Mesenchymal stem cell (in vitro differentiated cells and primary cell): Measurements from ENCODE around the gene SYNPO.

ENCODE experiments used
- DNase-seq: peaks from one replicate; pipeline ENCODE4 v3.0.0-alpha.2; 2013
- H2AFZ ChIP-seq: one replicate; pipeline ENCODE4 v1.6.1; 2013; ENCODE audit warnings: low read depth, mild to moderate bottlenecking, control low read depth, inconsistent platforms, low read length, moderate library complexity
- H2AK5ac ChIP-seq: 2 replicates; pipeline ENCODE4 v1.6.1; 2013; ENCODE audit warnings: low read length, moderate library complexity, mild to moderate bottlenecking, inconsistent platforms; ENCODE audit not compliant: severe bottlenecking
- H2BK120ac ChIP-seq: one replicate; pipeline ENCODE4 v1.6.1; 2013; ENCODE audit warnings: low read depth, mild to moderate bottlenecking, inconsistent platforms, low read length, moderate library complexity
- H2BK12ac ChIP-seq, 2 experiments: one replicate each; pipeline ENCODE4 v1.6.1; 2013; ENCODE audit warnings: inconsistent platforms in 2 of 2, low read length in 2 of 2, mild to moderate bottlenecking in 2 of 2, moderate library complexity in 2 of 2, control low read depth in 1 of 2
- H2BK15ac ChIP-seq: one replicate; pipeline ENCODE4 v1.6.1; 2013; ENCODE audit warnings: mild to moderate bottlenecking, low read depth, inconsistent platforms; ENCODE audit not compliant: poor library complexity, severe bottlenecking
- H2BK5ac ChIP-seq: 2 replicates; pipeline ENCODE4 v1.6.1; 2013; ENCODE audit warnings: low read depth, mild to moderate bottlenecking, low read length, control low read depth, inconsistent platforms; ENCODE audit not compliant: poor library complexity, severe bottlenecking
- H3K14ac ChIP-seq, 2 experiments: one replicate each; pipeline ENCODE4 v1.6.1; 2013; ENCODE audit warnings: inconsistent platforms in 2 of 2, low read length in 2 of 2, control low read depth in 1 of 2, mild to moderate bottlenecking in 1 of 2, moderate library complexity in 1 of 2
- H3K18ac ChIP-seq, 2 experiments: one replicate each; pipeline ENCODE4 v1.6.1; 2013; ENCODE audit warnings: inconsistent platforms in 2 of 2, low read length in 2 of 2, control low read depth in 1 of 2, low read depth in 1 of 2, mild to moderate bottlenecking in 1 of 2
- H3K23ac ChIP-seq, 2 experiments: one replicate each; pipeline ENCODE4 v1.6.1; 2013; ENCODE audit warnings: inconsistent platforms in 2 of 2, low read length in 2 of 2, mild to moderate bottlenecking in 2 of 2, moderate library complexity in 2 of 2, control low read depth in 1 of 2
- H3K27ac ChIP-seq: 2 replicates; pipeline ENCODE4 v1.5.1; 2013; ENCODE audit warnings: mild to moderate bottlenecking, moderate library complexity, low read length, control low read depth, inconsistent platforms; ENCODE audit not compliant: poor library complexity, severe bottlenecking
- H3K27me3 ChIP-seq, 2 experiments: 2 replicates each; pipeline versions ENCODE4 v1.6.1 to v1.7.0; 2013; ENCODE audit warnings: low read length in 2 of 2, mild to moderate bottlenecking in 2 of 2, moderate library complexity in 2 of 2, control low read depth in 1 of 2, inconsistent platforms in 1 of 2; ENCODE audit not compliant: control insufficient read depth in 1 of 2, insufficient read depth in 1 of 2
- H3K36me3 ChIP-seq, 2 experiments: 2 replicates each; pipeline versions ENCODE4 v1.6.1 to v1.7.0; 2013; ENCODE audit warnings: low read length in 2 of 2, control low read depth in 1 of 2, inconsistent platforms in 1 of 2, low read depth in 1 of 2, mild to moderate bottlenecking in 1 of 2; ENCODE audit not compliant: insufficient read depth in 2 of 2, control insufficient read depth in 1 of 2
- H3K4ac ChIP-seq, 2 experiments: one replicate each; pipeline ENCODE4 v1.6.1; 2013; ENCODE audit warnings: inconsistent platforms in 2 of 2, low read length in 2 of 2, mild to moderate bottlenecking in 2 of 2, moderate library complexity in 2 of 2, control low read depth in 1 of 2, low read depth in 1 of 2
- H3K4me1 ChIP-seq: 2 replicates; pipeline ENCODE4 v1.6.1; 2013; ENCODE audit warnings: low read depth, low read length, control low read depth; ENCODE audit not compliant: control insufficient read depth, insufficient read depth
- H3K4me2 ChIP-seq: 2 replicates; pipeline ENCODE4 v1.6.1; 2013; ENCODE audit warnings: low read length, mild to moderate bottlenecking, inconsistent platforms; ENCODE audit not compliant: poor library complexity, severe bottlenecking
- H3K4me3 ChIP-seq, 2 experiments: 2 replicates each; pipeline versions ENCODE4 v1.5.1 to v1.7.0; 2013; ENCODE audit warnings: low read length in 2 of 2, mild to moderate bottlenecking in 2 of 2, control low read depth in 1 of 2, low read depth in 1 of 2; ENCODE audit not compliant: insufficient read depth in 1 of 2
- H3K79me1 ChIP-seq: replicated peaks from 2 replicates; pipeline ENCODE4 v1.6.1; 2013; ENCODE audit warnings: mild to moderate bottlenecking, control low read depth, low read length, inconsistent platforms; ENCODE audit not compliant: poor library complexity, severe bottlenecking
- H3K9ac ChIP-seq: 2 replicates; pipeline ENCODE4 v1.7.0; 2013; ENCODE audit warnings: mild to moderate bottlenecking, low read length, moderate library complexity
- H3K9me3 ChIP-seq: 2 replicates; pipeline ENCODE4 v1.7.0; 2013; ENCODE audit warnings: mild to moderate bottlenecking, low read length; ENCODE audit not compliant: control insufficient read depth
- H4K8ac ChIP-seq: one replicate; pipeline ENCODE4 v1.6.1; 2013; ENCODE audit warnings: inconsistent platforms, mild to moderate bottlenecking, low read length, moderate library complexity
- H4K91ac ChIP-seq: one replicate; pipeline ENCODE4 v1.6.1; 2013; ENCODE audit warnings: mild to moderate bottlenecking, low read length, inconsistent platforms
- WGBS: methylation state at CpG from one replicate; pipeline ENCODE4 v1.1.7; 2013; ENCODE audit warnings: mixed read lengths; 5-methylcytosine and 5-hydroxymethylcytosine counted together

SYNPO gene

GRCh38 chr5:150662731-150663516 is 22.5 kb downstream of the SYNPO start:
- Histone ChIP-seq H2BK5ac (no peak overlapping the region), H3K4me3 (no peak overlapping the region), H4K8ac (no peak overlapping the region), H2AK5ac (no peak overlapping the region), H3K9me3 (no peaks in the 10 kb centered on the region), H2AFZ (no peak overlapping the region), H3K23ac (no peak overlapping the region), H3K36me3 (no peaks in the 10 kb centered on the region), H3K27ac (no peak overlapping the region), H3K79me1 (no peaks in the 10 kb centered on the region), H3K4me2 (no peak overlapping the region), H3K14ac (no peak overlapping the region), H3K9ac (no peak overlapping the region), H2BK120ac (no peak overlapping the region), H3K18ac (no peak overlapping the region), H3K4ac (no peak overlapping the region), H3K4me1 (peaks cover 6% of the 10 kb centered on the region), H4K91ac (no peak overlapping the region), H2BK15ac (no peak overlapping the region), H3K27me3 (peaks cover 16 to 24% of the 10 kb centered on the region in 2 experiments), H2BK12ac (no peak overlapping the region)
- DNase-seq = no peak
- WGBS = 83% methylated on average over 3 of the region's 4 CpGs

GRCh38 chr5:150663936-150664335 is 23.5 kb downstream of the SYNPO start:
- Histone ChIP-seq H3K27ac (no peak overlapping the region), H3K9me3 (no peaks in the 10 kb centered on the region), H2BK15ac (no peak overlapping the region), H2BK5ac (no peak overlapping the region), H3K4me3 (no peak overlapping the region), H4K8ac (no peak overlapping the region), H2AFZ (no peak overlapping the region), H3K23ac (no peak overlapping the region), H3K18ac (no peak overlapping the region), H3K4ac (no peak overlapping the region), H3K9ac (no peak overlapping the region), H2BK120ac (no peak overlapping the region), H3K27me3 (peaks cover 16 to 24% of the 10 kb centered on the region in 2 experiments), H2BK12ac (no peak overlapping the region), H4K91ac (no peak overlapping the region), H3K36me3 (no peaks in the 10 kb centered on the region), H2AK5ac (no peak overlapping the region), H3K4me1 (peaks cover 6% of the 10 kb centered on the region), H3K79me1 (no peaks in the 10 kb centered on the region), H3K4me2 (no peak overlapping the region), H3K14ac (no peak overlapping the region)
- DNase-seq = no peak
- 87% methylated on average over 3 of the region's 3 CpGs for WGBS

- H3K36me3 ChIP-seq = no peaks in the 10 kb centered on the region
- no peak overlapping the region for H2BK5ac ChIP-seq
- WGBS = 92% methylated on average over 12 of the region's 12 CpGs
- H2BK15ac ChIP-seq = no peak overlapping the region
- no peak overlapping the region for H4K8ac ChIP-seq
- peak overlapping the region; percentile 0 for H3K4me2 ChIP-seq
- H4K91ac ChIP-seq = no peak overlapping the region
- no peak overlapping the region for H3K9ac ChIP-seq
- no peak overlapping the region for H2AFZ ChIP-seq
- no peak overlapping the region for H3K18ac ChIP-seq
- peaks cover 6% of the 10 kb centered on the region for H3K4me1 ChIP-seq
- DNase-seq = no peak
- no peak overlapping the region for H3K27ac ChIP-seq
- no peak overlapping the region for H3K23ac ChIP-seq
- H2BK12ac ChIP-seq = no peak overlapping the region
- no peaks in the 10 kb centered on the region for H3K9me3 ChIP-seq
- H3K4ac ChIP-seq = no peak overlapping the region
- H3K27me3 ChIP-seq = peaks cover 16 to 24% of the 10 kb centered on the region in 2 experiments
- no peak overlapping the region for H3K4me3 ChIP-seq
- no peak overlapping the region for H3K14ac ChIP-seq
- H3K79me1 ChIP-seq = no peaks in the 10 kb centered on the region
- H2BK120ac ChIP-seq = no peak overlapping the region
- H2AK5ac ChIP-seq = no peak overlapping the region
Measured at GRCh38 chr5:150665044-150665443, 24.6 kb downstream of the SYNPO start.

- no peak overlapping the region for H3K9ac ChIP-seq
- no peak overlapping the region for H2BK15ac ChIP-seq
- peak; percentile 19 for DNase-seq
- no peaks in the 10 kb centered on the region for H3K9me3 ChIP-seq
- no peak overlapping the region for H3K23ac ChIP-seq
- peaks cover 0 to 6% of the 10 kb centered on the region in 2 experiments for H3K27me3 ChIP-seq
- WGBS = 71% methylated on average over 12 of the region's 14 CpGs
- H4K91ac ChIP-seq = no peak overlapping the region
- no peak overlapping the region for H2BK120ac ChIP-seq
- no peak overlapping the region for H2AK5ac ChIP-seq
- H3K4ac ChIP-seq = no peak overlapping the region
- H2BK5ac ChIP-seq = no peak overlapping the region
- no peak overlapping the region for H3K4me2 ChIP-seq
- H4K8ac ChIP-seq = no peak overlapping the region
- no peaks in the 10 kb centered on the region for H3K36me3 ChIP-seq
- peak overlapping the region in 1 of 2 experiments; percentile 11 for H3K18ac ChIP-seq
- no peak overlapping the region for H3K14ac ChIP-seq
- no peak overlapping the region for H2AFZ ChIP-seq
- H2BK12ac ChIP-seq = no peak overlapping the region
- H3K4me3 ChIP-seq = no peak overlapping the region
- peaks cover 2% of the 10 kb centered on the region for H3K79me1 ChIP-seq
- peaks cover 29% of the 10 kb centered on the region for H3K4me1 ChIP-seq
- H3K27ac ChIP-seq = no peak overlapping the region
Measured at GRCh38 chr5:150670275-150670947, 30.0 kb downstream of the SYNPO start.
